K562 (cell line): ENCODE results near the gene ZNF485. TPM values are rescaled to one million over a fixed set of nuclear protein-coding genes. Genes with fewer than 3 reads are reported as not detected.

Experiments
- ADNP ChIP-seq: fragments of 200-800 bp; sonication (Bioruptor generic); IDR thresholded peaks from 2 replicates; pipeline ENCODE4 v1.6.1; 2016; ENCODE audit warnings: missing genetic modification characterization, missing compliant biosample characterization
- CBFA2T2 ChIP-seq: fragments of 450-650 bp; conservative IDR thresholded peaks from 2 replicates; pipeline ENCODE4 v1.6.1; 2017; ENCODE audit warnings: mild to moderate bottlenecking
- CLOCK ChIP-seq: fragments of 250-450 bp; sonication (Bioruptor Pico); IDR thresholded peaks from 2 replicates; pipeline ENCODE4 v1.4.0; 2020; ENCODE audit warnings: mild to moderate bottlenecking, moderate library complexity, borderline replicate concordance
- FOS ChIP-seq: IDR thresholded peaks from 3 replicates; pipeline ENCODE4 v1.6.1; 2011; ENCODE audit not compliant: insufficient read length; ENCODE audit errors: extremely low read depth
- HNRNPUL1 ChIP-seq: fragments of 200-400 bp; formaldehyde crosslinking; IDR thresholded peaks from 2 replicates; pipeline ENCODE4 v1.6.1; 2017; ENCODE audit warnings: low read length
- NR3C1 ChIP-seq: sonication (generic); formaldehyde crosslinking; IDR thresholded peaks from 2 replicates; pipeline ENCODE4 v1.8.1; 2022; ENCODE audit warnings: missing genetic modification reagents
- RBM25 ChIP-seq: fragments of 200-400 bp; formaldehyde crosslinking; IDR thresholded peaks from 2 replicates; pipeline ENCODE4 v1.6.1; 2018; ENCODE audit warnings: low read length, low read depth, moderate library complexity; ENCODE audit not compliant: severe bottlenecking
- SNAPC5 ChIP-seq: fragments of 250-450 bp; sonication (Bioruptor Pico); IDR thresholded peaks from 2 replicates; pipeline ENCODE4 v1.8.0; 2021; ENCODE audit warnings: moderate library complexity, mild to moderate bottlenecking, inconsistent platforms
- SRSF7 ChIP-seq: fragments of 200-400 bp; formaldehyde crosslinking; optimal IDR thresholded peaks from 2 replicates; pipeline ENCODE3; 2017; ENCODE audit warnings: mild to moderate bottlenecking, low read depth, low read length
- TEAD4 ChIP-seq, 2 experiments: sonication (generic) in 1 of 2; formaldehyde crosslinking in 1 of 2; IDR thresholded peaks; 2 replicates each; pipeline versions ENCODE4 v1.6.1 to v1.8.0; 2012 to 2022; ENCODE audit warnings: borderline replicate concordance in 1 of 2, inconsistent platforms in 1 of 2, low read length in 1 of 2, mild to moderate bottlenecking in 1 of 2, missing genetic modification reagents in 1 of 2
- ZNF133 ChIP-seq: fragments of 250-450 bp; sonication (Bioruptor Pico); IDR thresholded peaks from 2 replicates; pipeline ENCODE4 v1.4.0; 2020; ENCODE audit warnings: mild to moderate bottlenecking
- ZNF274 ChIP-seq: IDR thresholded peaks from 2 replicates; pipeline ENCODE4 v1.6.1; 2011; ENCODE audit warnings: low read depth, mild to moderate bottlenecking, low read length, moderate library complexity, borderline replicate concordance
- ZNF507 ChIP-seq: conservative IDR thresholded peaks from 2 replicates; pipeline ENCODE4 v1.6.1; 2017; ENCODE audit warnings: missing genetic modification characterization, missing compliant biosample characterization
- ZZZ3 ChIP-seq: fragments of 450-650 bp; IDR thresholded peaks from 2 replicates; pipeline ENCODE4 v1.6.1; 2016; ENCODE audit warnings: antibody characterized with exemption, mild to moderate bottlenecking, moderate library complexity
- polyA plus RNA-seq, 8 experiments: library from polyadenylated mRNA; depleted of rRNA in 4 of 8; stranded (reverse) in 5 of 8; unstranded in 3 of 8; fragments of >200 nt; fragmentation: Nextera tagmentation in 2 of 8; fragmentation: Illumina TruSeq in 1 of 8; extraction: Ambion mirVana in 2 of 8; extraction: Trizol in 1 of 8; gene quantifications; 2 replicates each; pipeline versions ENCODE4 v1.2.1 to v1.2.3, GENCODE V29; 2011 to 2014; ENCODE audit warnings: inconsistent platforms in 1 of 8, missing spikeins in 1 of 8
- total RNA-seq, 7 experiments: library from RNA; depleted of rRNA in 6 of 7; stranded (reverse); fragments of >200 nt in 6 of 7; fragmentation: Illumina TruSeq in 2 of 7; extraction: Trizol in 2 of 7; gene quantifications; 2 replicates each; pipeline versions ENCODE4 v1.2.1 to v1.2.3, GENCODE V29; 2011 to 2021; ENCODE audit warnings: low replicate concordance in 1 of 7
- TF ChIP-seq, protein P1 (sequence below), 2 experiments: fragments of 450-650 bp; IDR thresholded peaks; 2 replicates each; pipeline ENCODE4 v1.6.1; 2016; ENCODE audit warnings: mild to moderate bottlenecking in 2 of 2, borderline replicate concordance in 1 of 2, low read depth in 1 of 2, moderate library complexity in 1 of 2

Gene ZNF485
- total and polyA plus RNA-seq, 9 of the 15 experiments (the other 6 are each of a cell fraction or from before 2014, with no cell fraction given) = 8.0 to 18.7 (median 11.9) TPM

GRCh38 chr10:43616697-43617370, 10.6 kb downstream of the ZNF485 start (continued):
- TF ChIP-seq CLOCK (CRISPR knock-in tag) = no peak
- TF ChIP-seq ZNF274 = peak; percentile 95
- no peak for TF ChIP-seq NR3C1 (CRISPR knock-in tag)
- TF ChIP-seq, protein P1, sequence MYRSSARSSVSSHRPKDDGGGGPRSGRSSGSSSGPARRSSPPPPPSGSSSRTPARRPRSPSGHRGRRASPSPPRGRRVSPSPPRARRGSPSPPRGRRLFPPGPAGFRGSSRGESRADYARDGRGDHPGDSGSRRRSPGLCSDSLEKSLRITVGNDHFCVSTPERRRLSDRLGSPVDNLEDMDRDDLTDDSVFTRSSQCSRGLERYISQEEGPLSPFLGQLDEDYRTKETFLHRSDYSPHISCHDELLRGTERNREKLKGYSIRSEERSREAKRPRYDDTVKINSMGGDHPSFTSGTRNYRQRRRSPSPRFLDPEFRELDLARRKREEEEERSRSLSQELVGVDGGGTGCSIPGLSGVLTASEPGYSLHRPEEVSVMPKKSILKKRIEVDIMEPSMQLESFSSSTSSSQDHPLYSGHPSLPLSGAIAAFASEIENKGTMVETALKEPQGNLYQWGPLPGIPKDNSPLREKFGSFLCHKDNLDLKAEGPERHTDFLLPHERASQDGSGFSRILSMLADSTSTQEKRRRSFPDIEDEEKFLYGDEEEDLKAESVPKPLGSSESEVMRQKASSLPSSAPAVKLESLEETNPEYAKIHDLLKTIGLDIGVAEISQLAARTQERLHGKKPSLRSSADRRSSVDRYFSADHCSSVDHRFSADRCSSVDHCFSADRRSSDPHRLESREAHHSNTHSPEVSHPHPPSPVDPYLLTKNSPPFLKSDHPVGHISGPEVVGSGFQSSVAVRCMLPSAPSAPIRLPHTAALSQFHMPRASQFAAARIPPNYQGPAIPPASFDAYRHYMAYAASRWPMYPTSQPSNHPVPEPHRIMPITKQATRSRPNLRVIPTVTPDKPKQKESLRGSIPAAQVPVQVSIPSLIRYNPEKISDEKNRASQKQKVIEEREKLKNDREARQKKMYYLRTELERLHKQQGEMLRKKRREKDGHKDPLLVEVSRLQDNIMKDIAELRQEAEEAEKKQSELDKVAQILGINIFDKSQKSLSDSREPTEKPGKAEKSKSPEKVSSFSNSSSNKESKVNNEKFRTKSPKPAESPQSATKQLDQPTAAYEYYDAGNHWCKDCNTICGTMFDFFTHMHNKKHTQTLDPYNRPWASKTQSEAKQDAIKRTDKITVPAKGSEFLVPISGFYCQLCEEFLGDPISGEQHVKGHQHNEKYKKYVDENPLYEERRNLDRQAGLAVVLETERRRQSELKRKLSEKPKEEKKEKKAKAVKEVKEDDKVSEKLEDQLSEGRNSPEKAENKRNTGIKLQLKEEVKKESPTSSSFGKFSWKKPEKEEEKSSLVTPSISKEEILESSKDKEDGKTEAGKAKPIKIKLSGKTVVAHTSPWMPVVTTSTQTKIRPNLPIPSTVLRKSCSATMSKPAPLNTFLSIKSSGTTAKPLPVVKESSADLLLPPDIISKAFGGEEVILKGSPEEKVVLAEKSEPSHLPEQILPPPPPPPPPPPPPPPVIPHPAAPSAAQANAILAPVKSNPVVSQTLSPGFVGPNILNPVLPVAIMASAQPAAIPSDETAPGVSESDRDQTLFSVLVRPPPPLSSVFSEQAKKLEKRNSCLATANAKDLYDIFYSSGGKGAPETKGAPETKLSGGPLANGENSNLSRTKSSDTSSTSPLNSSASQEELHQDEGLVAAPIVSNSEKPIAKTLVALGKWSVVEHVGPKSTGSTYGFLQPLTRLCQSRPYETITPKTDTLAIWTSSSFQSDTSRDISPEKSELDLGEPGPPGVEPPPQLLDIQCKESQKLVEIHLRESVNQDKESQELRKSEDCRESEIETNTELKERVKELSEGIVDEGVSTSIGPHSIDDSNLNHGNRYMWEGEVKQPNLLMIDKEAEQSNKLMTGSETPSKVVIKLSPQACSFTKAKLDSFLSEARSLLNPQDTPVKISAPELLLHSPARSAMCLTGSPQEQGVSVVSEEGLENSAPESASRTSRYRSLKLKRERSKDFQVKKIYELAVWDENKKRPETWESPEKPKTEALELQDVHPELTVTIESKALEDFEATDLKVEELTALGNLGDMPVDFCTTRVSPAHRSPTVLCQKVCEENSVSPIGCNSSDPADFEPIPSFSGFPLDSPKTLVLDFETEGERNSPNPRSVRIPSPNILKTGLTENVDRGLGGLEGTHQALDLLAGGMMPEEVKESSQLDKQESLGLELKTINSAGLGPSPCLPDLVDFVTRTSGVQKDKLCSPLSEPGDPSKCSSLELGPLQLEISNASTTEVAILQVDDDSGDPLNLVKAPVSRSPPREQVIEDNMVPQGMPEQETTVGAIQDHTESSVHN (IDR thresholded peaks at IDR 0.05; ENCODE audit: borderline replicate concordance in 1 of 2, low read depth in 1 of 2) = no peak
- TF ChIP-seq SNAPC5 (CRISPR knock-in tag) = no peak
- no peak for TF ChIP-seq ZNF507 (tag)
- TF ChIP-seq SRSF7 = no peak
- no peak for TF ChIP-seq HNRNPUL1
- no peak for TF ChIP-seq CBFA2T2
- TF ChIP-seq ZZZ3 = no peak
- no peak for TF ChIP-seq FOS
- TF ChIP-seq ZNF133 = no peak
- no peak for TF ChIP-seq ADNP (tag)
- TF ChIP-seq TEAD4 (IDR thresholded peaks at IDR 0.05; ENCODE audit: low read length) = peak; percentile 7; the same call in 1 of the 2 replicates
- no peak for TF ChIP-seq TEAD4 (CRISPR knock-in tag; IDR thresholded peaks at IDR 0.05; ENCODE audit: borderline replicate concordance)
- no peak for TF ChIP-seq RBM25
